HG03060 (cell line): ENCODE measurements around the gene CCDC17.

Source experiments
- ATAC-seq: cut with Tn5 transposase; IDR thresholded peaks from one replicate; pipeline ENCODE4 v1.9.1; 2021; ENCODE audit warnings: low read depth, moderate number of reproducible peaks; ENCODE audit not compliant: unreplicated experiment

The CCDC17 gene

DNA sequence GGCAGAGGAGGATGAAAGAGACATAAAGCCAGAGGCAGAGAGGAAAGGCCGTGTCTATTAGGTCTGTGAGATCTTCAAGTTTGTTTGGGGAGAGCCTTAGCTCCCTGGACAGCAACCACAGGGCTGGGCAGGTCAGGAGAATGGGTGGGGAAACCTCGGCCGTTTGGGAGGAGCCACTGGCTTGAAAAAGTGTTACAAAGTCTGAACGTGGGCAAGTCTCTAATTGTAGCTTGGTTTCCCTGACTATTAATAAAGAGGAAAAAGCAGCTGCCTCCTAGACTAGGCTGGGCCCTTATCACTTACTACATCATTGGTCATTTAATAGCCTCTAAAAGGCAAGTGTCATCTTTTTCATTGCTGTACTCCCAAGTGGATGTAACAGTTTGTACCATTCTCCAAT is at the start of gene CCDC17:
TSS of gene CCDC17 (minus strand) at position 83 of the 400 bp plus-strand sequence. CDS start 145 bp downstream, outside the sequence.
- ATAC-seq: no peak

DNA sequence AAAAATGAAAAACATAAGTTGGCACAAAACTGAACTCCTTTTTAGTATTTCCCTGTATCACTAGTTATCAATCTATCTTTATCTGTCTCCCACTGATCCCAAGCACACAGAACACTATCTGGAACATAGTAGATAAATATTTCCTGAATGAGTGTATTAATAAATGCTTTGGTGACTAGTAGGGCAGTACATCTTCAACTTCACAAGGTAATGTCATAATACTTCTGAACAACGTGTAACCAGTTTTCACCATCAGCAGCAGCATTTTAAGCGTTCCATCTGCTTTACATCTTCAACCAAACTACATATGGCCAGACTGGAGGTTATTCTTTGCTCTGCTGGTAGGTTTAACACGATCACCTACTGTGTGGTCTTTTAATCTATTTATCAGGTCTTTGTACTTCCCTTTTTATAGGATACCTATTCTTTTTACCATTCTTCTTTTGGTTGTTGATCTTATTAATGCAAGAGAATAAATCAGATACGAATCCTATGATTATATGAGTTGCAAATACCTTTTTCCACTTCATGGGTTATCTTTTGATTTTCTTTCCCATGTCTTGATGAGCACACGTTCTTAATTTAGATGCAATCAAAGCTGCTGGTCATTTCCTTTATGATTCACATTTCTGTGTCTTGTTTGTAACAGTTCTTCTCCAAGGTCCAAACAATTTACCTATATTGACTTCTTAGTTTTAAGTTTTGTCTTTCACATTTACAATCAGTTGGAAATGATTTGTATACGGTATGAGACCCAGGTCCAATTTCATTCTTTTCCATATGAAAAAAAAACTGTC is 46.2 kb upstream of the CCDC17 start:
- no peak for ATAC-seq

DNA sequence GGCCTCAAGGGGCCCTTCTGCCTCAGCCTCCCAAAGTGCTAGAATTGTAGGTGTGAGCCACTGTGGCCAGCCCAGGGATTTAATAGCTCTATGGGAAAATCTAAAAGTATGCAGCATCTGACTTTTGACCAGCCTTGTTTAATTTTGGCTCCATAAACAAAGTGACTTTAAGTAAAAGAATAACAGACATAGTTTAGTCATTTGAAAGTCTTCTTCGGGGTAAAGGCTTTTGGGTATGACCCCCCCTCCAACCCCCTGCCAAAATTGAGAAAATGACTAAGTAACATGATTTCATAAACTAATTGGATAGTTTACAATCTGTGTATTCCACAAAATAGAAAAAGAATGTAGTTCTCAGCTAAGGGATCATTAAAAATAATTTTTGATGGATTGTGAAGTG is 45.5 kb upstream of the CCDC17 start:
- no peak for ATAC-seq

DNA sequence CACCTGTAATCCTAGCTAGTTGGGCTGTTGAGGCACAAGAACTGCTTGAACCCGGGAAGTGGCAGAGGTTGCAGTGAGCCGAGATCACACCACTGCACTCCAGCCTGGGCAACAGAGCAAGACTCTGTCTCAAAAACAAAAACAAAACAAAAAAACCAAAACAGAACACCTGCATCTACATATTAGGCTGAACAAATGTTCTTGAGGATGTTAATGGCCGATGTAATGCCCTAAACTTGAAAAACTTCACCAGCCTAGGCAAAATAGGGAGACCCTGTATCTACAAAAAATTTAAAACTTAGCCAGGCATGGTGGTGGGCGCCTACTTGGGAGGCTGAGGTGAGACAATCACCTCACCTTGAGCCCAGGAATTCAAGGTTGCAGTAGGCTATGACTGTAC is 44.7 kb upstream of the CCDC17 start:
- no peak for ATAC-seq

DNA sequence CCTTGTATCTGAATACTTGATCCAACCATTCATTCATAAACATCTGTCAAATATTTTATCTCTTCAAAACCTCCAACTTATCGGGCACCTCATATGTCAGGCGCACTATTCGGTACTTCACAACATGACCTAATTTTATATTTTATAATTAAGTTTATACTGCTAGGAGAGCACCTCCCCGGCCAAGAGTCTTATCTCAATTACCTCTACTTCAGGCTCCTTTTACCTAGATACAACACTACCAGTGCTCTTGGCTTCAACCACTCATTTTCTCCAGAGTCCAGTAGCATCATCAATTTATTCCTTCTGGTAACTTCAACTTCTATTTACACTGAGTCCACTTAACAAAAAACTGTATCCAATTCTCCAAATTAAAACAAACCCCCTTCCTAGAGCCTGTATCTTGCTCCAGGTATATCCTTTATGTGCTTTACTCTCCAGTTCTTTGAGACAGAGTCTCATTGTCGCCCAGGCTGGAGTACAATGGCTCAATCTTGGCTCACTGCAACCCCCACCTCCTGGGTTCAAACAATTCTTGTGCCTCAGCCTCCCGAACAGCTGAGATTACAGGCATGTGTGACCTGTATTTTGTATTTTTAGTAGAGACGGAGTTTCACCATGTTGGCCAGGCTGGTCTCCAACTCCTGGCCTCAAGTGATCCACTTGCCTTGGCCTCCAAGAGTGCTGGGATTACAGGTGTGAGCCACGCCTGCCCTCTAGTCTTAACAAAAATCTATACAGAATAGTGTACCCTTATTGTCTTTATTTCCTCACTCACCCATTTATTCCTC is 43.7 kb upstream of the CCDC17 start:
- ATAC-seq: no peak

DNA sequence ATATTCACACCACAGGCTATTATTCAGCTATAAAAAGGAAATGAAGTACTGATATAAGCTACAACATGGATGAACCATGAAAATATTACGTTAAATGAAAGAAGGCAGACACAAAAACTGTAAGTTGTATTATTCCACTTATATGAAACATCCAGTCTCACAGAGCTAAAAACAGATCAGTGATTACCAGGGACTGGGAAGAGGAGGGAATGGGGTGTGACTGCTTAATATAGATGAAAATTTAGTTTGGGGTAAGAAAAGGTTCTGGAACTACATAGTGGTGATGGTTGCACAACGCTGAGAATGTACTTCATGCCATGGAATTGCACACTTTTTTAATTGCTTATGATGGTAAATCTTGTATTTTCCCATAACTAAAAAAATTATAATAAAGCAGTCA is 43.0 kb upstream of the CCDC17 start:
- ATAC-seq: no peak

DNA sequence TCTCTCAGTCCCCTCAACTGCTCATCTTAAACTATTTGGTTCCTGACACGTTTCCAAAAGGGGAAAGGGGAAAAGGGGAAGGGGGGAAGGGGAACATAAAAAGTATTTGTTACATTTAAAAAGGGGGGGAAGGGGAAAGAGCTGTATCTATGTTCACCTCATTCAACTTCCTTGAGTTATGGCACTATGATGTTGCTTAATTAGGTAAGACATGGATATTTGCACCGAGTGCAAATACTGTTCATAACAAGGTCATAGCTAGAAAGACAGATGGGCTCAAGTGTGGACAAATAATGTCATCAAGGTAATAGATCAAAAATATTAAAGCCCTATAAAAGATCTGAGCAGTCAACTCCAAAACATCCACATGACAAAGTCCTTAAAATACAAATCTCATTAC is 36.5 kb upstream of the CCDC17 start:
- no peak for ATAC-seq

DNA sequence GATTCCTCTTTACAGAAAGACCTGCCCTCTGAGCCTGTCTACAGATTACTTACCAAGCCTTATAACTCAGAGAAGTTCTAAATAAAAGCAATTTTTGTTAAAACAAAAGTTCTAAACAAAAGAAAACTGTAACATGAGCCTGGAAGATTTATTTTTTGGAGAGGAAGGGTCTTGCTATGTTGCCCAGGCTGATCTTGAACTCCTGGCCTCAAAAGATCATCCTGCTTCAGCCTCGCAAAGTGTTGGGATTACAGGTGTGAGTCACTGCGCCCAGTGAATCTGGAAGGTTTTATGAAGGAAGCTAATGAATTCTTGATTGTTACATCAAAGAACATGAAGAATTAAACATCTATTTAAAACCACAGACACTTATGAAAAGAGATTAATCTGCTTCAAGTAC is 35.4 kb upstream of the CCDC17 start:
- ATAC-seq: no peak

DNA sequence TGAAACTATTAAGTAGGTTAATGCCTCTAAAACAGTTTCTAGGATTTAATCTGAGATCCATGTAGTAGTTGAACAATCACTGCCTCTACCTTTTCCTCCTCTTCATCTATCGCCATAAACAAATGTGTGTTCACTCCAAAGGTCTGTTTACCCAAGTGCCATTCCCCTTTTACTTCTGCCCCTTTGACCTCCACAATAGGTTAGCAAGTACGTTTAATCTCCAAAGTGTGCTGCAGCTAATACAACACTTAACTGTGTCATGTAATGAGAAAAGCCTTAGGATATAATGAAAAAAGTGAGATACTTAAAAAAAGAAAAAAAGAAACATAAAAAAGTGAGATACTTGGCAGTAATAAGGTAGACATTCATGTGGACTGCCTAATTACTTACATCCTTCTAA is 34.3 kb upstream of the CCDC17 start:
- ATAC-seq: no peak

DNA sequence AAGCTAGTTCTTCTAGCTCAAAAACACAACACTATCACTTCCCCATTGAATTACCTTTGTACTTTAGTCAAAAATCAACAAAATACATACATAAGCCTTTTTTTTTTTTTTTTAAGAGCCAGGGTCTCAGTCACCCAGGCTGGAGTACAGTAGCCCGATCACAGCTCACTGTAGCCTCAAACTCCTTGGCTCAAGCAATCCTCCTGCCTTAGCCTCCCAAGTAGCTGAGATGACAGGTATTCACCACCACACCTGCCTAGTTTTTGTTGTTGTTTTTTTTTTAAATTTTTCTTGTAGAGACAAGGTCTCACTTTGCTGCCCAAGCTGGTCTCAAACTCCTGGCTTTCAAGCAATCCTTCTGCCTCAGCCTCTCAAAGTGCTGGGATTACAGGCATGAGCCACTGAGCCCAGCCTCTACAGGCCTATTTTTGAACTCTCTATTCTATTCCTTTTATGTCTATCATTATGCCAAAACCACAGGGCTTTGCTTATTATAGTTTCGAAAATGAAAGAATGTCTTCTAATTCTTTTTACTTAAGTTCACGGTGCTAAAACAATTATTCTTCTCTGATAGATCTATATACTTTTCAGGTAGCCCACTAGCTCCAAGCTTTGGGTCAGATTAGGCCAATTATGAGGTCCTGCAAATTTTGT is 32.8 kb upstream of the CCDC17 start:
- no peak for ATAC-seq

DNA sequence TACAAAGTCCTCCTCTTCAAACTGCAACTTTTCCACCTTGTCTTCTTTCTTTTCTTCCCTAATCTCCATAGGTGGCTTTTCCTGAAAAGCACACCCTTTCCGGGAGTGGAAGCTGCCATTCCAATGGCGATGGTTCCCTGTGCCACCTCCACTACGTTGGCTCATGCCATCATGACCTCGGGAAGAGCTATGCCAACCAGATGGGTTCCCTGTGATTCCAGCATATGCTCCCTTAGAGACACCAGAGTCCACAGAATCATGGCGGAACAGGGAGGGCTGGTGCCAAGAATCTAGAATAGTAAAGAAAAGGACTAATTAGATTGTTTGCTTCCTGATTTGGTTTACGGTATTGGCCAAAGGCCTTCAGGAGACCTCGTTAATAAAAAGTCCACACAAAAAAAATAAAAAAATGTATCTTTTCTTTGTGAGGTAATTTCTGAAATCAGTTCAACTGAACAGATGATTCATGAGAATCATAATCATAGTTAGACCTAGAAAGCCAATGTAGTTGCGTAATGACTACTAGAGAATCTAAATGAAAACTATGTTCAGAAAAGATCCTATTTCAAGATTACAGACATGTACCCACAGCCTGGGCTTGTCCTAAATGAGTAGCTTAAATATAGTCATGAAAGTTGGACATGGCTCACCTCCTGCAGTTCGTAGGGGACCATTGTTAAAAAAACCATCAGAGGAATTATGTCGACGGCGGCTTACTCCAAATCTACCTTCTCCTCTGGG is 30.9 kb upstream of the CCDC17 start:
- ATAC-seq: no peak

DNA sequence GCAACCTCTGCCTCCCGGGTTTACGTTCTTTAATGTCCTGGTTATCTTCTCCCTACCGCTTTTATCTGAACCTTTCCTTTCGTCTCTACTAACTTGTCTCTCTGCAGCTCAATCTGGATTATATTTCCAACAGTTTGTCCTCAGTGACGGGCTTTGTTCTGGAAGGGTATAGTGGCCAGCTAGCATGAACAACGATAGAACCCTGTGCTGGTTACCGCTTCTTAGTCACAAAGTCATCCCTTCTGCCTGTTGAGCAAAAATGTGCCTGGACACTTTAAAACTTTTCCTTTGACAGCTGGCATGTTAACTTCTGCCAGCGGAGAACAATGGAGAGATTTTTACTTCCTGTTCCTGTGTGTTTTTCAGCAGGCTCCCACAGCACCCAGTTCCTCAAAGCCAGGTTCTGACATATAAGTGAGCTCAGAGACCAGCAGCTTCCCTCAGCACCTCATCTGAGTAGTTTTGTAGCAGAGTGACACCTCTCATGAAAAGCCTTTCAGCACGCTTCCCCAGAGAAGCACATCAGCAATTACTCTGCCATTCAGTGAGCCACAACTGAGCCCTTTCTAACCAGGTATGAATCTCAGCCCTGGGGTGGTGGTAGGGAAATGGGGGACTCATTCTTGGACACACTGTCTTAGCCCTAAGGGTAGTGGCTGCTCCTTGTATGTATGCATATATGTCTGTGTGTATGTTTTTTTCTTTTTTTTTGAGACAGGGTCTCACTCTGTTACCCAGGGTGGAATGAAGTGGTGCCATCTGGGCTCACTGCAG is 23.6 kb upstream of the CCDC17 start:
- ATAC-seq: no peak

DNA sequence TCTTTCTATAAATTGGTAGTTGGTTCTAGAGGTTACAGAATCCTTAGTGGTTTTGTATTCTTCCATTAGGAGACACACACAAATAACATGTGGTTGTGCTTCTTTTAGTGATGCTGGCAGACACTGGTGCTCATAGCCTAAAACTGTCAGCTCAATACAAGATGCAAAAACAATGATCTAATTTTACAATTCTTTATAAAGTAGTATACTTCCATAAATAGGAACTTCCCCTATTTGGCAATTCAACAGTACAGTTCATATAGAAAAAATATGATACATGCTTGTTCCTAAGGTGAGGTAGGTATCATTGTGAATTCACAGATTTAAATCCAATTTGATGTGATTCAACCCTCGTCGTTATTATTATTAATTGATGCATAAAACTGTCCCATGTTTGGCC is 20.8 kb upstream of the CCDC17 start:
- no peak for ATAC-seq

DNA sequence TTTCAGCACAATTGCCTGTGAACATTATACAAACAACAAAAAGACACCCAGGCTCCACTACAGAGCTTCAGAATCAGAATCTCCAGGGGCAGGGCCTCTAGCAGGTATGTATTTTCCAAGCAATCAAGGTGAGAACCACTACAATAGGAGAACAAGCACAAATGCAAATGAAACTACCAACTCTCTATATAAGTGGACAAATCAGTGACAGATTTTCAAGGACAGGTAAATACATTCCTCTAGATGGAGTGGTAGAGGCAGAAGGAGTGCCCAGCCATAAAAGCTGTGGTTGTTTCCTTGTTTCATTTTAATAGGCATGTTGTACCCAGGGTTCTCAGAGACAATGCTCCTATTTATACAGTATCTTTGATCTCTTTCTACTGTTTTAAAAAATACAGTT is 20.1 kb upstream of the CCDC17 start:
- ATAC-seq: no peak

DNA sequence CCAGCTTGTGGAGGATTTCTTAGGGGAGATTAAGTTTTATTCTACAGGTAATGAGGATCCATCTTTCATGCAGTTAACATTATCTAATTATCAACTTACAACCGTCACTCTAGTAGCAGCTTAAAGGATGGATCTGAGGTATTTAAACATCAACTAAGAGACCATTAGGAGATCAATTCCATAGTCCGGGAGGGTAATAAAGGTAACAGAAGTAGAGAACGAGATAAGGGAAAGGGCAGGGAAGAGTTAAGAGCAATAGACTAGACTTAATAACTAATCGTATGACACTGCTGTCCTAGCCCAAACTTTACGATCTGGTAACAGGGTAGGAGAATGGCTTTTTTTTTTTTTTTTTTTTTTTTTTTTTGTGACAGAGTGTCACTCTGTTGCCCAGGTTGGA is 19.5 kb upstream of the CCDC17 start:
- no peak for ATAC-seq

DNA sequence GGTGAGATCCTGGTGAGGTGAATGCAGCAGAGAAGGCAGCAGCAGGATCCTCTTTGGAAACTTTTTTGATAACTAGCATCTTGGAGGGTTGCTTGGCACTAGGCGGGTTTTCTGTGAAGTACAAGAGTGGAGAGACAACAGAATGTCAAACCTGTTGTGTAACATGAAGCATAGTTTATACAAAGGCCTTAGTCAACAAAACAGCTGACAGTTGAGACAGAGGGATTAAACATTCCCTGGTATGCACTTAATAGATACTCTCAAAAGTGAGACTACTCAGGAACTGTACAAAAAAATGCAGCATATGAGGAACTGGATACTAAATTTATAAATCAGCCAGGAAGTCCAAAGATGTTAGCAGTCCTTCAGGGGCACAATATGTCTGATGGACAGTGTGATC is 16.4 kb upstream of the CCDC17 start:
- no peak for ATAC-seq

DNA sequence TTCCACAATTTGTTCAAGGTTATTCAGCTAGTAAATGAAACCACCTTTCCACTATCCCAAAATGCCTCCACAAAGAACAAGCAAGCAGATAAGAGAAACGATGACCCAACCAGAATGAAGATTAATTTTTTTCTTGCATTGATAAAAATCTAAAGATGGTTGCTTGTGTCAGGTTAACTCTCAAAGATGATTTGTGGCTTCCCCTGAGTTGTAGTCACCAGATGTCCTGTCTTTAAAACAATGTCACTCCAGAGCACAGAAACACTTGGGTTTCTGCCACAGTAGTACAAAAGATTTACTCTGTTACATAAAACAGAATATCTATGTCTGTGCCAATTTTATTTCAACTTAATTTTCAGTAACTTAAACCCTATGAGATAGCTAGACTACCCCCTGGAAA is 11.4 kb upstream of the CCDC17 start:
- ATAC-seq: no peak

DNA sequence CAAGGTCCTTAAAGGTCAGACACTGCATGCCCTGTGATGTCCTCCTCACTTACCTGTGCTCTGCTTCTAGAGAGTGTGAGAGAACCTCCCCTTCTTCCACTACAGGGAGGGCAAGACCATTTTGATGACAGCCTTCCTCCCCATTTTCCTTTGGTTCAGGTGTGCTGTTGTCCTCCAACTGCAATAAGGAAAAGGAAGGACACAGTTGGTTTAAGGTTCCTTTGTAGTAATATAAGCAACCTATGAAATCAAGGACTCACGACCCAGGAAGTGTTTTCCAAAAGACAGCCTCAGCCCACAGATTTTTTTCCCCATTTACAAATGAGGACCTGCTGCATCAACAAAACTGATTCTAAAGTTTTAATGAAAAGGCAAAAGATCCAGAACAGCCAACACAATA is 6.6 kb upstream of the CCDC17 start:
- no peak for ATAC-seq

DNA sequence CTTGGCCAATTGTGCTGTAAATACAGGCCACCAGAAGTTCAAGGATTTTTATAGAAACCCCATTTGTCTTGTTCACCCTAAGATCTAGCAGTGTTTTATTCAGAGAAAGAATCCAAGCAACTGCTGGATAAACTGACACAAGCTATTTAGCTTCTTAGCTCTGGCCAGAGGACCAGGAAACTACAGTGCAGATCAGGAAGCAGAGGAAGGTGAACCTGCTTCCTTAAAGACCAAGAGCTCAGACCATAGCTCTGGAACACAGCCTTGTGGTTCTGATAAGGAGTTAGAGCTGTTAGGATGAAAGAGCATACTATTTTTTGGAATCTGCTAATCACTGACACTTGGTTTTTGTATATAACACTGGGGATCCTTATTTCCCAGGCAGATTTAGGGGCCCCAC is 5.2 kb upstream of the CCDC17 start:
- no peak for ATAC-seq
